Measurements from ENCODE around the gene SOS1.
A peak's percentile ranks its signal among the peaks of the same experiment; 100 is the strongest.
"Not testable (repeated sequence)": the region's sequence is repeated elsewhere in the genome, so short reads cannot be mapped to it uniquely, and the experiment has no call there.

Gene SOS1

DNA sequence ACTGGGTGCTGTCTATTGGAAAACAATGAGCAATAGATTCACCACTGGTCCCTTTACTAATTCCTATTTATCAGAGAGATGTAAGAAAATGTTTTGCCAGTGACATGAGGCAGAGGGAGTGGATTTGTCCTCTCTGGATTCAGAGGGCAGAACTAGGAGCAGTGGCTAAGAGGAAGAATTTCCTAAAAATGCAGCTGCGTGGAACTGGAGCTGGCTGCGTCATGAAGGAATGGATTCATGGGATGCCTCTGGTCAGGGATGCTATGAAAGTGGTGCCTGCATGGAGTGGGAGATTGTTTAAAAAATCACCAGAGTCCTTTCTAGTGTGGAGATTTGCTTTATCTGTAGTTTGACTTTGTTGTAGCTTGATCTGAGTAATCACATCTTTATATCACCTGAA lies 152.8 kb downstream of the SOS1 start:
- DNase-seq (ENCODE audit: low spot score) = no peak

DNA sequence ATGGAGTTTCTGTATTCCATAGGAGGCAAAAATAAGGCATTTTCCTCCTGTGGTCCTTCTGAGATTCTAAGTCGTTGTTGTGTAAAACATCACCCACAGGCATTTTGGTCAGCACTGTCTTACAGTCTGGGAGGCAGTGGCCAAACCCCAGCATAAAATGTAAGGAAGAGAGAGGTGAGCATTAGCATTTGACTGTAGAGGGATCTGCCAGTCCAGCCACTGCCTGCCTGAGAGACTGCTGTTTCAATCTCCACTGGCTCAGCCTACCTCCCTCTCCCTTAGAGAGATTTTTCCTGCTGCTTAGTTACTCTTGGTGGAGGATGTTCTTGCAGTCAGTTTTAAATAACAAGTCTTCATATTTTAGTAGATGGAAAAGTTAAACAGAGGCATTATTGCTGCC lies 154.2 kb downstream of the SOS1 start:
- DNase-seq (ENCODE audit: low spot score) = no peak

DNA sequence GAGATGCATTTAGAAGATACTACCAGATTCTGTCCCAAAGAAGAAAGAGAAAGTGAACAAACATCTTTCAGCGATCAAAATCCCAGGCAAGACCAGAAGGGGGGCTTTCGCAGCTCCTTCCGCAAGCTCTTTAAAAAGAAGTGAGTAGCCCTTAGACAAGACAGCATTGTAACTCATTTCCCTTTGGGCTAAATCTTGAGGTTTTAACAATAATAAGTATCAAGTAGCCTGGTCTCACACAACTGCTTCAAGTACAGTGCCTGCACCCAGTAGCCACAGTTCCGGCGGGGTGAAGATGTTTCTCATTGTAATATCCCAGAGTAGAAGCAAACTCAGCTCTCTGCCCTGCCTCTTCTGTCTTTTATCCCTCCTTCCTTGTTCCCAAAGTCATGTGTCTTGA lies 154.8 kb downstream of the SOS1 start:
- DNase-seq (ENCODE audit: low spot score) = no peak

DNA sequence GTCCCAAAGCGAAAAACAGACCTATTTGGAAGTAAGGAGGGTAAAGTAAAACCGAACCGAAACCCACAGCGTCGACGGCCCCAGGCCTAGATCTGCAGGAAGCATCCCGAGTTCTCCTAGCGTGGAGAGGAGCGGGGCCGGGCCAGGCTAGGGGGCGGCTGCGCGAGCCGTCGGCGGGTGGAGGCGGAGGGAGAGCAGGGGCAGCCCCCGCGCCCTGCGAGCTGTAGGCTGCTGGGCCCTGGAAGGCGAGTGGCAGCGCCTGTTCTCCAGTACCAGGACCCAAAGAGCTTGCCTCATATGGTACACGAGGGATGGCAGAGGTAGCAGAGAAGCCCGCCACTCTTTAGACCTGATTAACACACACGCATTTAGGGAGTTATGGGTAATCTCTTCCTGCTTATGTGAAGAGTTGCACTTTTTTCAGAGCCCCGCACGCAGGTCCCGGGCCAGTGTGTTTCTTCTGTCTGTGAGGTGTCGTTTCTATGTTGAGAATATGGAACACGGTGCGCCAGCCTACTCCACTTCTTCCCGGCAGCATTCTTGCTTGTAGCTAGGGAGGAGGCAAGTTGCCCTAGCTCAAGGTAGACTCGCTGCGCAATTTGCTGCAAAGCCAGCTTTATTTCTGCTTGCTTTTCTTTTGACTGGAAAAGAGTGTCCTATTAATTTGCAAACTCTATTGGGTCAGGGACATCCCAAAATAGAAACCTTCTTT lies 160.1 kb downstream of the SOS1 start:
- DNase-seq (ENCODE audit: low spot score) = no peak

DNA sequence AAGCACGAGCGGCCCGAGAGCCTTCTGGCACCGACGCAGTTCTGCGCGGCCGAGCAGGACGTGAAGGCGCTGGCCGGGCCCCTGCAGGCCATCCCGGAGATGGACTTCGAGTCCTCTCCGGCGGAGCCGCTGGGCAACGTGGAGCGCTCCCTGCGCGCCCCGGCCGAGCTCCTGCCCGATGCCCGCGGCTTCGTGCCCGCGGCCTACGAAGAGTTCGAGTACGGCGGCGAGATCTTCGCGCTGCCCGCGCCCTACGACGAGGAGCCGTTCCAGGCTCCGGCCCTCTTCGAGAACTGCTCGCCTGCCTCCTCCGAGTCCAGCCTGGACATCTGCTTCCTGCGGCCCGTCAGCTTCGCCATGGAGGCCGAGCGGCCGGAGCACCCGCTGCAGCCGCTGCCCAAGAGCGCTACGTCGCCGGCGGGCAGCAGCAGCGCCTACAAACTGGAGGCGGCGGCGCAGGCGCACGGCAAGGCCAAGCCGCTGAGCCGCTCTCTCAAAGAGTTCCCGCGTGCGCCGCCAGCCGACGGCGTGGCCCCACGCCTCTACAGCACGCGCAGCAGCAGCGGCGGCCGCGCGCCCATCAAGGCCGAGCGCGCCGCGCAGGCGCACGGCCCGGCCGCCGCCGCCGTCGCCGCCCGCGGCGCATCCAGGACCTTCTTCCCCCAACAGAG lies 160.8 kb downstream of the SOS1 start:
- DNase-seq (ENCODE audit: low spot score) = peak; percentile 49

DNA sequence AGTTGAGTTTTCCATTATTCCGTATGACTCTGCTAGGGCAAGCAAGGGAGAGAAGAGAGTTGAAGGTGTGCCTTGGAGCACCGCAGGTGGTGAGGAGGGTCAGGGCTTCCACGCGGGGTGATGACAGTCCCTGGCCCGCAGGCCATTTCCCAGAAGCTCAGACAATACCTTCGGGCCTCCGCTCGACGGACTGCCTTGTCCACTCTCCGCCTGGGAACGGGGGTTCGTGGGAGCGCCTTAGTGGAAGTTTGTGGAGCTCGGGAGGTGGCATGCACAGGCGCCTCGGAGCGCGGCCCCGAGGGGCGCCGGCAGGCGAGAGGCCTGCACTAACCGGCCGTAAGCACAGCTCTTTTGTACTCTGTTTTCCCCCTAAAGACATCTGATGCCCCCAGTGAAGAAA lies 161.4 kb downstream of the SOS1 start:
- no peak for DNase-seq (ENCODE audit: low spot score)

DNA sequence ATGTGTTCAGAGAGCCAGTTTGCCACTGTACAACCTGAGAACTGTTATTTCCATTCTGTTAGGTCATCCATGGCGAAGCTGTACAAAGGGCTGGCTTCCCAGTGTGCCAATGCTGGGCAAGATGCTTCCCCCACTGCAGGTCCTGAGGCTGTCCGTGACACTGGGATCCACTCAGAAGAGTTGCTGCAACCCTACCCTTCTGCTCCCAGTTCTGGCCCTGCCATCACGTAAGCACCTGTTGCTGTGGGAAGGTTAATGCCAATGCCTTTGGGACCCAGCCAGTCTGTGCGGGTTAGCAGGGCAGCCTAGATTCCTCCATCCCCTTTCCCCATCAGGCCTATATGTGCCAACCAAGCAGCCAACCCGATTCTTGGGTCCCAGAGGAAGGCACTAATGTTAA lies 162.9 kb downstream of the SOS1 start:
- no peak for DNase-seq (ENCODE audit: low spot score)

DNA sequence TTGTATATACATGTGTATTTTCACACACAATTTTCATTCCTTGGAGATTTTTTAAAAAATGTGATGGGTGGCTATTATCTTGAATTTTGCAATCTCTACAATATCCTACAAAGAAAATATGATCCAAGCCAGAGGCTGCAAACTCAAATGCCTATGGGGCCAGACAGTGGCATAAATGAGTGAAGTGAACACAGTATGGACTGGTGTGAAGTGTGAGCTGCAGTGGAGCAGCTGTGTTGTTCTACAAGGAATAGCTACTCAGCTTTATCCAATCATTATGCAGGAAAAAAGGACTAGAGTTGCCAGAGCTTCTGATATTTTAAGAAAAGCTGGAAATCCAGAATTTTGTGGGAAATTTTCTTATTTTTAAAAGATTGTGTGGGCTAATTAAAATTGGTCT lies 169.1 kb downstream of the SOS1 start:
- DNase-seq (ENCODE audit: low spot score) = no peak

DNA sequence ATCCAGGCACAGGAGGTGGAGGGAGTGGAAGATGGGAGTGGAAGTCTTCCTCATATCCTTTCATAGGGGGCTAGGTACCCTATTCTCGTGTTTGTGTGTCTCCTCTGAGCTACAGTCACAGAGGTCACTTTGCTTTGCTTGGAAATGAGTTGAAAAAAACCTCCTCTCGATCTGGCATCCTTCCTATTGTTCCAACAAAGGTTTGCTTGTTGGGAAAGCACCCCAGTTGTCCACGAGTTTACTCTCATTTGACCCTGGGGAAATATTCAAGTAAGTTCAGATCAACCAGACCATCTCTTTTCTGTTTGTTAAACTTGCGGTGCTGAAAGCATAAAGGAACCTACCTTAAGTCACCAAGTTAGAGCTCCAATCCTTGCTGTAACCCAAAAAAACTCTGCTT lies 171.9 kb downstream of the SOS1 start:
- DNase-seq (ENCODE audit: low spot score) = no peak

DNA sequence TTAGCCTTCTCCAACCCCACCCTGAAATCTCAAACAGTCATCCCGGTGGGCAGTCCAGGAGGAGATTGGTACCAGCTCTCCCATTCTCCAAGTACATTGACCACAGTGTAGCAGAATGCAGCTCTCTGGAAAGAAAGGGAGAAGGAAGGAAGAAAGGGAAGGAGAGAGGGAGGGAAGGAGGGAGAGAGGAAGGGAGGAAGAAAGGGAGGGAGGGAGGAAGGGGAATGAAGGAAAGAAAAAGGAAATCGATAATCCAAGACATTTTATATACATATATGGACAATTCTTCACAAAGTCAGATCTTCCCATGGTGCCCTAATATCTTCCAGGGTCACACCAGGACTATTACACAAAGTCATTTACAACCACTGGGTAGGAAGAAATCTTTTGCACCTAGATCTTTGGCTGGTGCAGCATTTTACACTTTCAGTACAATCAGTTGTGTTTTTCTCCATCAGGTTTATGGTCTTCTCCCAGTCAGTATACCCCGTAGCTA lies 172.4 kb downstream of the SOS1 start:
- no peak for DNase-seq (ENCODE audit: low spot score)

DNA sequence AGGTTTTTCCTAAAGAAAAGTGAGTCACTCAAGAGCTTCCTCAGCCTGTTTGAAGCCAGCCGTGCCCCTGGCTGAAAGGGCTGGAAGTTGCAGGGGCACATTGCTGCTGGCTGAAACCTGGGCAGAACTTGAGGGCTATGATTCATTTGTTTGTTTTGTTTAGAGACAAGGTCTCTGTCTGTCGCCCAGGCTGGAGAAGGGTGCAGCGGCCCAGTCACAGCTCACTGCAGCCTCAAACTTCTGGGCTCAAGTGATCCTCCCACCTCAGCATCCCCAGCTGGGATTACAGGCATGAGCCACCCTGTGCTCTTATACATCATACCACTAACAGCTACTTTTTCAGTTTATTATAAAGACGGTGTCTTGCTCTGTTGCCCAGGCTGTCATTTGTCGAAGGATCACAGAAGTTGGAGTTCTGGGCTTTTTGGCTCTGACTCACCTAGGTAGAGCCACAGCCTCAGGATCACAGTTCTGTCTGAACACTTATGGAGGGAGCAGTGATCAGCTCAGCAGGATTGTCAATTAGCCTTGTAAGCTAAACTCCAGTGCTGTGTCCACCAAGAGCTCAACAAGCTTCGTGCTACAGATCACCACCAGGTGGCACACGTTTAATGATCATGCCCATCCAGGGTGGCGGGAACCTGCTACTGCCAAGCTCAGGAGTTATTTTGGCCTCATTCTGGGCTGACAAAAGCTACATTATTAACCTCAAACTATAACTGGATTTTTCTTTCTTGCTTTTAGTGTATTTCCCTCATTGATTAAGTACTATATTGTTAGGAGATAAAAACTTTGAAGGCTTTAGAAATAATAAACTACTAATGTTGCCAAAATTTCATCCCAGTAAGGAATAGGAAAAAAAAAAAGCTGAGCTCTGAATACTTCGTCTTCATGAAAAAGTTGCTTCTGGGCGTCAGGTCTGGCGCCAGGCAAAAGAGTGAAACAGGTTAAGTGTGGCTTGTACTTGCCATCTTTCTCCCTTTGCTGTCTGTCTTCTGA lies 173.3 kb downstream of the SOS1 start:
- peak; percentile 37 for DNase-seq (ENCODE audit: low spot score)

DNA sequence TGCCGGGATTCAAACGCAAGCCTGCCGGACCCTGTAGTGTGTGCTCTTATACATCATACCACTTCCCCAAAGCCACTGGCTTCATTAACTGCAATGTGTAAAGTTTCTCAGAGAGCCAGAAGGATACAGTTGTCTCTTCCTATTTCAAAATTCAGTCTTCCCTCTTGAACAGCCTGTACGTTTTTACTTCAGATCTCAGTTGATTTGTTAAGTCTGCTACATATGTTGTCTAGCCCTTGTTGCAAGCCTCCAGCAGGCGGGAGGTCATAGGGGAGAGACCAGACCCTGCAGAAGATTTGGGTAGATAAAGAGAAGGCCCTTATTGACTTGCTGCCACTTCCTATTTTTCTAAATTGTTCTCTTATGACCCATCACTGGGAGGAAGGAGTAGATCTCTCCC lies 174.9 kb downstream of the SOS1 start:
- DNase-seq (ENCODE audit: low spot score) = no peak

DNA sequence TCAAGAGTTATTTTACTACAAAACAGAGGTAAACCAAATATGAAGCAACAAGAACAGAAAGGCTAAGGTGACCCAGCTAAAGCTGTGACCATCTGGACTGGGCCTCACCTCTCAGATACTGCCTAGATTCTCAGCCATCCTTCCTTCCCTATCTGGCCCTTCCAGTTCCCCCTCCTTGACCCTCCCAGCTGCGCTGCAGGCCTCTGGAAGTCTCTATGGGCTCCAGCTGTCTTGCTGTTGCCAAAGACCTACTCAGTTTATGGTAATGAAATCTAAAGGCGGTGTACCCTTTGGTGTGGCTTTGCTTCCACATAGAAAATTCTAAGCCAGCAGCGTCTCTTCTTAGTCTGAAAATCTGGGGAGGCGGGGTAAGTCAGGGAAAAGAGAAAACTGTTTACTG lies 175.5 kb downstream of the SOS1 start:
- DNase-seq (ENCODE audit: low spot score) = no peak

DNA sequence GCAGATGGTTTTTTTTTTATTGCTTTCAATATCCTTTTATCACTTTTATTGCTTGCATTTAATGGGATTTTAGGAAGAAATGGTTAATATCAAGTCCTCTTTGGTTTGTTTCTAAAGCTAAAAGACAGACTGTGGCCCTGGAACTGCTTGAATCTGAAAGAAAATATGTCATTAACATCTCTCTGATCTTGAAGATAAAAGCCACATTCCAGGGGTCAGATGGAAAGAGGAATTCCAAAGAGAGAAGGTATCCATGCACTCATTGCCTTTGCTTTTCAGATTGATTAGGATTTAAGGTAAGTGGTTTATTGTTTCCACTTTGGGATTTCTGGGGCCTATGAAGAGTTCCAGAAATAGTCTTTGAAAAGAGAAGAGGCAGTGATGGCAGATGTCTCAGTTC lies 177.1 kb downstream of the SOS1 start:
- DNase-seq (ENCODE audit: low spot score) = no peak

DNA sequence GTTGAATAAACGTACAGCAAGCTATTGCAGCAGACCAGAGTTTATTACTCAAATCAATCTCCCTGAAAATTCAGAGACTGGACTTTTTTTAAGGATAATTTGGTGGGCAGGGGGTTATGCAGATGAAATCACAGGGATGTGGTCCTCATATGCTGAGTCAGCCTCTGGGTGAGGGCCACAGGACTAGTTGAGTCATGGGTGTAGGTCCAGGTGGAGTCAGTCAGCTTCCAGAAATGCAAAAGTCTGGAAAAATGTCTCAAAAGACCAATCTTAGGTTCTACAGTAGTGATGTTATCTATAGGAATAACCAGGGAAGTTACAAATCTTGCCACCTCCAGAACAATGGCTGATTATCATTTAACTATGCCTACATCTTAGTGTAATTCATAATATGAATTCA lies 180.1 kb downstream of the SOS1 start:
- DNase-seq (ENCODE audit: low spot score) = no peak

DNA sequence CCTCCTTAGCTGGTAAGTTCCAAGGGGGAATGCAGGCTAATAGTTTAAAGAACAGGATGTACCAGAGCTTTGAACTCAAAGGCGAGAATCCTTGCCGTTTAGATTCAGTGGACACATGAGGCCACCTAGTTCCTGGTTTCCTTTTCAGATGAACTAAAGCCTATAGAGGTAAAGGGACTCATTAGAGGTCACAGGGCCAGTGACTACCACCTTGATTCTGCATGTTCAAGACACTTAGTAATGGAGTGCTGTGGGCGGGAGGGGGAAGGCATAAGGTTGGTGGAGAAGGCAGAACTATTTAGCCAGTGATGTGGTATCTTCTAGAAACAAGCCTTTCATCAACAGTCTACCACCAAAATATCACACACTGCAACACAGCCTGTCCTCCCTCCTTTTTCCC lies 183.3 kb downstream of the SOS1 start:
- no peak for DNase-seq (ENCODE audit: low spot score)

DNA sequence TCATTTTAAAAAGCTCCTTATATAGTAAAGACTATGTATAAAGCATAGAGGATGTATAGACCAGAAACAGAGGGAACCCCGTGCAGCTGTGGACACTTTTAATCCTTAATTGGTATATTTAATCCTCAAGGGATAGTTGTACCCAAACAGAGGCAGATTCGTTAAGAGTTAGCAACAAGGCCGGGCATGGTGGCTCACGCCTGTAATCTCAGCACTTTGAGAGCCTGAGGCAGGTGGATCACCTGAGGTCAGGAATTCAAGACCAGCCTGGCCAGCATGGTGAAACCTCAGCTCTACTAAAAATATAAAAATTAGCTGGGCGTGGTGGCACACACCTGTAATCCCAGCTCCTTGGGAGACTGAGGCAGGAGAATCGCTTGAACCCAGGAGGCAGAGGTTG lies 184.3 kb downstream of the SOS1 start:
- DNase-seq (ENCODE audit: low spot score) = not testable (repeated sequence)

DNA sequence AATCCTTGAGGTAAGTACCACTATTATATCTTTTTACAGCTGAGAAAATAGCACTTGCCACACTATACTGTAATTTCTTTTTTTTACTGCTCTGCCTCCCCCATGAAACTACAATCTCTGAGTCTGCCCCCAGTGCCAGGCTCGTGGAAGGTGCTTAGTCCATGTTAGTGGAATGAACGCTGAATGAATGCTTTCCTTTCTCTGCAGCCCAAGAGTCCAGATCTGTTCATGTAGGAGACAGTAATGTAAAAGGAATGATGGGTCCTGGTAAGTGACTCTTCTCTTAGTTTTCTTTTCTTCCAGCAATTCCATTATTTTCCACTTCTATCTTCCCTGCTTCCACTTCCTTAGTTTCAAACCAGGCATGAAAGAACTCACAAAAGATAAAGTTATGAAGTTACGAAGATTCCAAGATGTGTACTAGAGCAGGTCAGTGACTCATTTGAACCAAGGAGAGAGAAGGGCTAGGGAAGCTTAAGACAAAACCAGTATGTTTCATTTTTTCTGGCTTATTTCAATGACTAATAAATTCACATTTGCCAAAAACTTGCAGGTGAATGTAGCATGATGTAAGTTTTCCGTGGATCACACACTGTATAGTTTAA lies 185.2 kb downstream of the SOS1 start:
- DNase-seq (ENCODE audit: low spot score) = no peak

DNA sequence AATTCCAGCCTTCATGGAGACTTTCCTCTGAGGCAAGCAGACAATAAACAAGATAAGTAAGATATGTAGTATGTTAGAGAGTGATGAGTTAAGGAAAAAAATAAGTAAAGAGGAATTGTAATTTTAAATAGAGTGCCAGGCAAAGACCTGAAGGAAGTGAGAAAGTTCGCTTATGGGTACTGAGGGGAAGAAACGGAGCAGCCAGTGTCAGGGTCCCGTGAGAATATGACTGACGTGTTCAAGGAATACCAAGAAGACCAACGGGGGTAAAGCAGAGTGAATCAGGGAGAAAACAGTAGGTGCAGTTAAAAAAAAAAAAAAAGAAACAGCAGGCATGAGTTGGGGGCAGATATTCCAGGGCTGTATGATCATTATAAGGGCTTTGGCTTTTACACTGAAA lies 186.1 kb downstream of the SOS1 start:
- no peak for DNase-seq (ENCODE audit: low spot score)

DNA sequence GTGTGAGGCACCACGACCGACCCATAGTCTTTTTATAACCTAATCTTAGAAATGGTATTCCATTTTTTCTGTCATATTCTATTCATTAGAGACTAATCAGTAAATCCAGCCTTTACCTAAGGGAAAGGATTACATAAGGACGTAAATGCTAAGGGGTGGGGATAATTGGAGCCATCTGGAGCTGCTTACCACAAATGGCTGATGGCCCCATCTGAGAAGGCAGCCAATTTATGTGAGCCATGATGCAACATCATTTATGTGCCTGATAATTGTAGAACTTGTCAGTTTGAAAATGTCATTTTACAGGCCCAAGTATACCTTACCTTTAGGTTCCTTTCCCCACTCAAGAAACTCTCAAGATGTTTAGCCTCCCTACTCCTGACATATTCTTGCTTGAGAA lies 187.2 kb downstream of the SOS1 start:
- no peak for DNase-seq (ENCODE audit: low spot score)

DNA sequence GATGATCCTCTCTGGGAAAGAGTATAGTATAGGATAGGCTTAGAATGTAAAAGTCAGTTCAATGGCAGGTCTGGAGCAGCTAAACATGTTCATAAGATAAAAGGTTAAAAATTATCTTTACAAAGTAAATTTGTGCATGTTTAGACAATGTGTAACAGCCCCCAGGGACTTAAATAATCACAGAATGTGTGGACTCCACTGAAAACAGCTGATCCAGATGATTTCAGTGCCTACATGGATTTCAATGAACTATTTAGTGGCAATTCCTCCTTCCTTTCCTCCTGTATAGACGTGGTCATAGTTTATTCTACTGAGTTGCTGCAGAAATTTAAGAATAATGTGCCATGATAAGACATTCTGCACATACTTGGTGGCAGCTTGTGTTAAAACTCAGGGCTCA lies 188.3 kb downstream of the SOS1 start:
- no peak for DNase-seq (ENCODE audit: low spot score)
